GM21367 (cell line): ENCODE results near the gene AIFM3.
A peak's percentile ranks its signal among the peaks of the same experiment; 100 is the strongest.
"Not testable (repeated sequence)": the region's sequence is repeated elsewhere in the genome, so short reads cannot be mapped to it uniquely, and the experiment has no call there.

Experiments
- ATAC-seq: cut with Tn5 transposase; IDR thresholded peaks from one replicate; pipeline ENCODE4 v1.9.1; 2021; ENCODE audit not compliant: unreplicated experiment

The AIFM3 gene

GRCh38 chr22:21000987-21001600 is 34.0 kb downstream of the AIFM3 start:
- ATAC-seq, result no peak

GRCh38 chr22:21001601-21002325 is 34.7 kb downstream of the AIFM3 start, which contains the start of gene THAP7:
Gene THAP7 (minus strand): TSS chr22:21002118. CDS start chr22:21001911, 207 bp downstream.
- peak; percentile 74 for ATAC-seq

GRCh38 chr22:21003782-21004181 is 36.7 kb downstream of the AIFM3 start:
- ATAC-seq, result no peak

GRCh38 chr22:21009208-21009607 is 42.2 kb downstream of the AIFM3 start:
- not testable (repeated sequence) for ATAC-seq

GRCh38 chr22:21009638-21010425 is 42.8 kb downstream of the AIFM3 start:
- ATAC-seq, result no peak

- no peak for ATAC-seq
Observed at GRCh38 chr22:21010426-21011113, 43.5 kb downstream of the AIFM3 start.

- ATAC-seq, result no peak
Observed at GRCh38 chr22:21012446-21013407, 45.7 kb downstream of the AIFM3 start.

- no peak for ATAC-seq
Observed at GRCh38 chr22:21013657-21014201, 46.7 kb downstream of the AIFM3 start.

GRCh38 chr22:21014202-21014725 is 47.2 kb downstream of the AIFM3 start:
- ATAC-seq, result no peak

- ATAC-seq, result no peak
Observed at GRCh38 chr22:21014726-21015465, 47.8 kb downstream of the AIFM3 start, which contains the start of gene P2RX6. Gene P2RX6 (plus strand): TSS chr22:21015165. CDS start chr22:21015175, 10 bp downstream.

- ATAC-seq, result no peak
Observed at GRCh38 chr22:21015466-21016006, 48.5 kb downstream of the AIFM3 start.

- ATAC-seq, result no peak
Observed at GRCh38 chr22:21016644-21017420, 49.8 kb downstream of the AIFM3 start.

- no peak for ATAC-seq
Observed at GRCh38 chr22:21018314-21018713, 51.3 kb downstream of the AIFM3 start.

- no peak for ATAC-seq
Observed at GRCh38 chr22:21020802-21021429, 53.9 kb downstream of the AIFM3 start.

- ATAC-seq, result no peak
Observed at GRCh38 chr22:21022507-21022906, 55.5 kb downstream of the AIFM3 start.

- ATAC-seq, result no peak
Observed at GRCh38 chr22:21022955-21023614, 56.0 kb downstream of the AIFM3 start.

GRCh38 chr22:21025266-21025665 is 58.2 kb downstream of the AIFM3 start:
- no peak for ATAC-seq
